ENCODE data around the gene KEL. TPM values are rescaled to one million over a fixed set of nuclear protein-coding genes. Genes with fewer than 3 reads are reported as not detected.

Gene KEL
- total RNA-seq, 1 experiment from 2014 or later = not detected

Other genes with a start within 250 kb of the KEL start
- gene PRSS1, start 212.9 kb downstream of the KEL start, total RNA-seq (2014; rRNA removed; shearing (Covaris generic); ENCODE audit: low replicate concordance) = not detected in 2 replicates
- gene PRSS2, start 191.4 kb downstream of the KEL start, total RNA-seq (2014; rRNA removed; shearing (Covaris generic); ENCODE audit: low replicate concordance) = not detected in 2 replicates
- gene EPHB6, start 107.3 kb downstream of the KEL start, total RNA-seq (2014; rRNA removed; shearing (Covaris generic); ENCODE audit: low replicate concordance) = not detected in 2 replicates
- gene TRPV6, start 76.6 kb downstream of the KEL start, total RNA-seq (2014; rRNA removed; shearing (Covaris generic); ENCODE audit: low replicate concordance) = 0.07 TPM in 1 of 2 replicates, not detected in the other
- not detected in 2 replicates for gene TRPV5, start 28.6 kb downstream of the KEL start, total RNA-seq (2014; rRNA removed; shearing (Covaris generic); ENCODE audit: low replicate concordance)
- gene LLCFC1, start 22.9 kb downstream of the KEL start, total RNA-seq (2014; rRNA removed; shearing (Covaris generic); ENCODE audit: low replicate concordance) = not detected in 2 replicates
- not detected in 2 replicates for gene OR9A2, start 64.8 kb upstream of the KEL start, total RNA-seq (2014; rRNA removed; shearing (Covaris generic); ENCODE audit: low replicate concordance)
- not detected in 2 replicates for gene OR6V1, start 90.0 kb upstream of the KEL start, total RNA-seq (2014; rRNA removed; shearing (Covaris generic); ENCODE audit: low replicate concordance)
- not detected in 2 replicates for gene PIP, start 169.7 kb upstream of the KEL start, total RNA-seq (2014; rRNA removed; shearing (Covaris generic); ENCODE audit: low replicate concordance)
- not detected in 2 replicates for gene TAS2R39, start 221.1 kb upstream of the KEL start, total RNA-seq (2014; rRNA removed; shearing (Covaris generic); ENCODE audit: low replicate concordance)